K562 (cell line): ENCODE results near the gene XRCC2. TPM values are rescaled to one million over a fixed set of nuclear protein-coding genes. Genes with fewer than 3 reads are reported as not detected.
"Not testable (repeated sequence)": the region's sequence is repeated elsewhere in the genome, so short reads cannot be mapped to it uniquely, and the experiment has no call there.

Source experiments
- ATAC-seq: fragments of 200-7000 bp; cut with Tn5 transposase; 3 replicates; pipeline ENCODE4 v1.9.1; 2020; ENCODE audit warnings: moderate library complexity
- BruUV-seq: library from RNA; stranded (reverse); fragments of 400-500 nt; replicated peaks from 2 replicates; lab custom pipeline; 2021; lab: Mats Ljungman, UMichigan
- CTCF ChIA-PET: fragments of 300-600 bp; formaldehyde crosslinking; extraction: SDS; loops from one replicate; lab custom pipeline; 2021; ENCODE audit warnings: low intra/inter-chr PET ratio; lab: Yijun Ruan, JAX
- POLR2A ChIA-PET: fragments of 300-600, 350-650 bp; sonication (Branson Sonifier 250); formaldehyde crosslinking; extraction: SDS; loops from one replicate; lab custom pipeline; 2021; ENCODE audit warnings: antibody characterized with exemption, inconsistent platforms; lab: Yijun Ruan, JAX
- DNase-seq, 4 experiments: peaks; one replicate each; pipeline versions ENCODE4 v3.0.0 to v3.0.0-alpha.2; 2011 to 2018; ENCODE audit warnings: low spot score in 3 of 4, mixed read lengths in 3 of 4; ENCODE audit errors: extremely low read depth in 1 of 4
- FAIRE-seq: peaks from 2 replicates; lab custom pipeline; 2011; peaks lifted over from hg19 to GRCh38; lab: Jason Lieb, UNC
- H2AFZ ChIP-seq: 2 replicates; pipeline ENCODE4 v1.6.0; 2011; ENCODE audit warnings: low read depth, low read length, control low read depth, inconsistent platforms
- H3K27ac ChIP-seq: fragments of 200-600 bp; 3 replicates; pipeline ENCODE4 v1.8.0; 2011; ENCODE audit warnings: low read depth, mild to moderate bottlenecking, control low read depth, inconsistent platforms, low read length, moderate library complexity, mixed read lengths; ENCODE audit errors: extremely low read depth
- H3K27me3 ChIP-seq, 2 experiments: fragments of 300-600 bp in 1 of 2; 2 replicates in 1 of 2; 3 replicates in 1 of 2; pipeline versions ENCODE4 v1.6.0 to v1.8.0; 2011; ENCODE audit warnings: inconsistent platforms in 2 of 2, low read length in 2 of 2, mild to moderate bottlenecking in 1 of 2, mixed read lengths in 1 of 2, moderate library complexity in 1 of 2; ENCODE audit not compliant: control insufficient read depth in 2 of 2, insufficient read depth in 2 of 2
- H3K36me3 ChIP-seq: fragments of 300-600 bp; 3 replicates; pipeline ENCODE4 v1.8.0; 2011; ENCODE audit warnings: mild to moderate bottlenecking, low read length, inconsistent platforms; ENCODE audit not compliant: control insufficient read depth, insufficient read depth
- H3K4me1 ChIP-seq, 2 experiments: fragments of 200-600 bp in 1 of 2; replicated peaks in 1 of 2; 2 replicates in 1 of 2; 3 replicates in 1 of 2; pipeline versions ENCODE4 v1.5.1 to v1.8.0; 2011; ENCODE audit warnings: inconsistent platforms in 2 of 2, low read length in 2 of 2, mild to moderate bottlenecking in 1 of 2, mixed read lengths in 1 of 2, moderate library complexity in 1 of 2; ENCODE audit not compliant: control insufficient read depth in 2 of 2, insufficient read depth in 2 of 2
- H3K4me2 ChIP-seq: 2 replicates; pipeline ENCODE4 v1.6.1; 2011; ENCODE audit warnings: low read length, control low read depth, inconsistent platforms, mixed read lengths; ENCODE audit not compliant: insufficient read depth
- H3K4me3 ChIP-seq: fragments of 200-600 bp; sonication (generic), shearing (Covaris generic); 2 replicates; pipeline ENCODE4 v1.5.1; 2016; ENCODE audit warnings: control low read depth, inconsistent platforms
- H3K79me2 ChIP-seq: fragments of 200-600 bp; 3 replicates; pipeline ENCODE4 v1.8.0; 2011; ENCODE audit warnings: low read length, inconsistent platforms; ENCODE audit not compliant: control insufficient read depth, insufficient read depth
- H3K9ac ChIP-seq, 2 experiments: 2 replicates each; pipeline versions ENCODE4 v1.6.0 to v1.6.1; 2011; ENCODE audit warnings: low read depth in 2 of 2, low read length in 2 of 2, control low read depth in 1 of 2, inconsistent platforms in 1 of 2, mild to moderate bottlenecking in 1 of 2, mixed read lengths in 1 of 2; ENCODE audit not compliant: insufficient read depth in 1 of 2
- H3K9me1 ChIP-seq: one replicate; pipeline ENCODE4 v1.6.0; 2011; ENCODE audit warnings: inconsistent platforms, mild to moderate bottlenecking, low read length, moderate library complexity; ENCODE audit not compliant: control insufficient read depth, insufficient read depth
- H3K9me3 ChIP-seq: replicated peaks from 2 replicates; pipeline ENCODE4 v1.5.1; 2011; ENCODE audit warnings: low read depth, low read length, inconsistent platforms; ENCODE audit not compliant: control insufficient read depth, insufficient read depth
- H4K20me1 ChIP-seq: replicated peaks from 2 replicates; pipeline ENCODE4 v1.6.1; 2011; ENCODE audit warnings: low read length, inconsistent platforms, mixed read lengths; ENCODE audit not compliant: control insufficient read depth, insufficient read depth
- BCOR ChIP-seq: fragments of 450-650 bp; IDR thresholded peaks from 2 replicates; pipeline ENCODE4 v1.6.1; 2016
- KDM1A ChIP-seq, 2 experiments: fragments of 450-650 bp; IDR thresholded peaks; 2 replicates each; pipeline ENCODE4 v1.6.1; 2016; ENCODE audit warnings: mild to moderate bottlenecking in 2 of 2
- POLR2AphosphoS5 ChIP-seq: IDR thresholded peaks from 2 replicates; pipeline ENCODE4 v1.6.1; 2011; ENCODE audit warnings: mild to moderate bottlenecking, low read depth, low read length, moderate library complexity; ENCODE audit not compliant: control insufficient read depth, insufficient read depth
- POLR2G ChIP-seq: fragments of 200-400 bp; formaldehyde crosslinking; IDR thresholded peaks from 2 replicates; pipeline ENCODE4 v1.6.1; 2017; ENCODE audit warnings: low read depth, mild to moderate bottlenecking, antibody characterized with exemption, low read length, moderate library complexity
- RBM25 ChIP-seq: fragments of 200-400 bp; formaldehyde crosslinking; IDR thresholded peaks from 2 replicates; pipeline ENCODE4 v1.6.1; 2018; ENCODE audit warnings: low read length, low read depth, moderate library complexity; ENCODE audit not compliant: severe bottlenecking
- ZNF146 ChIP-seq: IDR thresholded peaks from one replicate; pipeline ENCODE4 v1.6.1; 2018; ENCODE audit warnings: missing compliant biosample characterization; ENCODE audit not compliant: unreplicated experiment
- WGBS: fragments of 100-300 bp; shearing (Covaris generic); methylation state at CpG from one replicate; pipeline ENCODE4 v1.1.6; 2016; ENCODE audit warnings: low coverage, mixed read lengths; ENCODE audit not compliant: insufficient coverage; ENCODE audit errors: missing lambda C conversion rate; 5-methylcytosine and 5-hydroxymethylcytosine counted together
- in situ Hi-C: fragments of 300-500 bp; cut with MboI; formaldehyde crosslinking; loops from 4 replicates; pipeline ENCODE4 v1.15.0; 2018; ENCODE audit warnings: inconsistent platforms, mixed read lengths
- intact Hi-C: fragments of 100-400 bp; cut with micrococcal nuclease; formaldehyde crosslinking; loops from 2 replicates; pipeline ENCODE4 v1.14.2; 2022
- polyA plus RNA-seq, 8 experiments: library from polyadenylated mRNA; depleted of rRNA in 4 of 8; stranded (reverse) in 5 of 8; unstranded in 3 of 8; fragments of >200 nt; fragmentation: Nextera tagmentation in 2 of 8; fragmentation: Illumina TruSeq in 1 of 8; extraction: Ambion mirVana in 2 of 8; extraction: Trizol in 1 of 8; gene quantifications; 2 replicates each; pipeline versions ENCODE4 v1.2.1 to v1.2.3, GENCODE V29; 2011 to 2014; ENCODE audit warnings: inconsistent platforms in 1 of 8, missing spikeins in 1 of 8
- total RNA-seq, 7 experiments: library from RNA; depleted of rRNA in 6 of 7; stranded (reverse); fragments of >200 nt in 6 of 7; fragmentation: Illumina TruSeq in 2 of 7; extraction: Trizol in 2 of 7; gene quantifications; 2 replicates each; pipeline versions ENCODE4 v1.2.1 to v1.2.3, GENCODE V29; 2011 to 2021; ENCODE audit warnings: low replicate concordance in 1 of 7

Gene XRCC2
- total and polyA plus RNA-seq, 9 of the 15 experiments (the other 6 are each of a cell fraction or from before 2014, with no cell fraction given): 16.2 to 58.0 (median 39.8) TPM

GRCh38 chr7:152646579-152646978 lies 29.4 kb downstream of the XRCC2 start:
- H3K9ac ChIP-seq, H4K20me1 ChIP-seq, H3K4me3 ChIP-seq, H3K27ac ChIP-seq, H2AFZ ChIP-seq, FAIRE-seq, BruUV-seq, H3K9me1 ChIP-seq, H3K27me3 ChIP-seq, ATAC-seq, intact Hi-C loops, in situ Hi-C loops, POLR2A ChIA-PET, DNase-seq, H3K4me1 ChIP-seq, H3K4me2 ChIP-seq: not testable (repeated sequence)
- Histone ChIP-seq H3K79me2 (peaks cover 11% of the 10 kb centered on the region; the same call in 2 of the 3 replicates), H3K36me3 (peaks cover 51% of the 10 kb centered on the region), H3K9me3 (peaks cover 23% of the 10 kb centered on the region)
- CTCF ChIA-PET: interaction anchor here (0.6 kb wide), 1 partner anchor 170 kb away, joined by 3 read pairs; no protein-coding TSS in a partner anchor
- TF ChIP-seq ZNF146 (CRISPR knock-in tag) (peak; percentile 99), POLR2G (peak; percentile 38), BCOR (peak; percentile 79), POLR2AphosphoS5 (0 out of 2 replicates have a peak, but pooled peaks have one; percentile 19), KDM1A (IDR thresholded peaks at IDR 0.05) (peak in 1 of 2 experiments; percentile 40; a peak in 1 of 4 replicates), RBM25 (peak; percentile 42)
- 94% methylated on average over 11 of the region's 11 CpGs for WGBS
